ENCODE measurements around the gene KCNG2. TPM values are rescaled to one million over a fixed set of nuclear protein-coding genes. Genes with fewer than 3 reads are reported as not detected.

KCNG2 gene
- total and polyA plus RNA-seq, 9 of the 15 experiments (the other 6 are each of a cell fraction or from before 2014, with no cell fraction given): not detected

DNA sequence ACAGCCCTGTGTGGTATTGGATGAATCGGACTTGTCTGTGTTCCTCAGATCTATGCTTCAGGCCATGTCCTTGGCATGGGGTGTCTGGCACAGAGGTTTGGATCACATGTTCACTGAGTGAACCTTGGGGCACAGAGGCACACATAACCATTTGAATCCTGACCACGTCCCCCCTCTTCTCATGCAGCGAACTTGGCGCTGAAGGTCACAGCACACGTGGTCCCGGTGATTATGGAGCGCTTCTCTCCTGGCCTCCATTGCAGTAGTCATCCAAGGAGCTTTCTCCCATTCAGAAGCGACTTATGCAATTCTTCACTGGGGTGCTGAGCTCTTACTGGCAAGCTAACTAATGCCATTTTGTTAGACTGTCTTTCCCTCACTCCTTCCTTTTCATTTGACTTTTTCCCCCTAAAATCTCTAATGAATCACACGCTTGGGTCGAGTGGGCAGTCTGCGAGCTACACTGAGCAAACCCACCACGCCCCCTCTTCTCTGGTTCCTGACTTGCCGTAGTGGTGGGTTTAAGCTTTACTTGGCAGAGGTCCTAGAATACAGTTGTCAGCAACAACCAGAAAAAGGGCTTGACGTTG, 59.4 kb downstream of the KCNG2 start:
- Histone ChIP-seq H3K4me1 (replicated peaks in 1 of 2; ENCODE audit: control insufficient read depth in 2 of 2, insufficient read depth in 2 of 2, low read length in 2 of 2) (peaks cover 0 to 12% of the 10 kb centered on the region in 2 experiments; a peak in 2 of 5 replicates), H3K79me2 (ENCODE audit: control insufficient read depth, insufficient read depth, low read length) (no peaks in the 10 kb centered on the region), H3K9me1 (ENCODE audit: control insufficient read depth, insufficient read depth, low read length) (no peaks in the 10 kb centered on the region), H2AFZ (ENCODE audit: low read depth, low read length) (no peak overlapping the region), H3K9ac (ENCODE audit: insufficient read depth in 1 of 2, low read depth in 2 of 2, low read length in 2 of 2) (no peak overlapping the region), H3K36me3 (ENCODE audit: control insufficient read depth, insufficient read depth, low read length) (no peaks in the 10 kb centered on the region), H3K4me3 (no peak overlapping the region), H4K20me1 (replicated peaks; ENCODE audit: control insufficient read depth, insufficient read depth, low read length) (no peaks in the 10 kb centered on the region), H3K27ac (ENCODE audit: extremely low read depth, low read depth, low read length) (no peak overlapping the region), H3K4me2 (ENCODE audit: insufficient read depth, low read length) (no peak overlapping the region), H3K9me3 (replicated peaks; ENCODE audit: control insufficient read depth, insufficient read depth, low read depth, low read length) (no peaks in the 10 kb centered on the region; the same call in 1 of the 2 replicates), H3K27me3 (ENCODE audit: control insufficient read depth in 2 of 2, insufficient read depth in 2 of 2, low read length in 2 of 2) (peaks cover 18 to 35% of the 10 kb centered on the region in 2 experiments)
- intact Hi-C loops (cut with micrococcal nuclease) (no loop called here), in situ Hi-C loops (cut with MboI) (no loop called here)
- peak in 1 of 4 experiments; percentile 17 for DNase-seq (ENCODE audit: extremely low read depth in 1 of 4, low spot score in 3 of 4)
- no TSS peak for BruUV-seq (replicated peaks)
- ChIA-PET POLR2A (no interaction called here), CTCF (ENCODE audit: low intra/inter-chr PET ratio) (no interaction called here)
- 7% methylated on average over 13 of the region's 14 CpGs for WGBS (ENCODE audit: insufficient coverage, low coverage, missing lambda C conversion rate)
- no peak for FAIRE-seq
- ATAC-seq: 0 out of 3 replicates have a peak, but pooled peaks have one; percentile 37
- TF ChIP-seq, protein P1, sequence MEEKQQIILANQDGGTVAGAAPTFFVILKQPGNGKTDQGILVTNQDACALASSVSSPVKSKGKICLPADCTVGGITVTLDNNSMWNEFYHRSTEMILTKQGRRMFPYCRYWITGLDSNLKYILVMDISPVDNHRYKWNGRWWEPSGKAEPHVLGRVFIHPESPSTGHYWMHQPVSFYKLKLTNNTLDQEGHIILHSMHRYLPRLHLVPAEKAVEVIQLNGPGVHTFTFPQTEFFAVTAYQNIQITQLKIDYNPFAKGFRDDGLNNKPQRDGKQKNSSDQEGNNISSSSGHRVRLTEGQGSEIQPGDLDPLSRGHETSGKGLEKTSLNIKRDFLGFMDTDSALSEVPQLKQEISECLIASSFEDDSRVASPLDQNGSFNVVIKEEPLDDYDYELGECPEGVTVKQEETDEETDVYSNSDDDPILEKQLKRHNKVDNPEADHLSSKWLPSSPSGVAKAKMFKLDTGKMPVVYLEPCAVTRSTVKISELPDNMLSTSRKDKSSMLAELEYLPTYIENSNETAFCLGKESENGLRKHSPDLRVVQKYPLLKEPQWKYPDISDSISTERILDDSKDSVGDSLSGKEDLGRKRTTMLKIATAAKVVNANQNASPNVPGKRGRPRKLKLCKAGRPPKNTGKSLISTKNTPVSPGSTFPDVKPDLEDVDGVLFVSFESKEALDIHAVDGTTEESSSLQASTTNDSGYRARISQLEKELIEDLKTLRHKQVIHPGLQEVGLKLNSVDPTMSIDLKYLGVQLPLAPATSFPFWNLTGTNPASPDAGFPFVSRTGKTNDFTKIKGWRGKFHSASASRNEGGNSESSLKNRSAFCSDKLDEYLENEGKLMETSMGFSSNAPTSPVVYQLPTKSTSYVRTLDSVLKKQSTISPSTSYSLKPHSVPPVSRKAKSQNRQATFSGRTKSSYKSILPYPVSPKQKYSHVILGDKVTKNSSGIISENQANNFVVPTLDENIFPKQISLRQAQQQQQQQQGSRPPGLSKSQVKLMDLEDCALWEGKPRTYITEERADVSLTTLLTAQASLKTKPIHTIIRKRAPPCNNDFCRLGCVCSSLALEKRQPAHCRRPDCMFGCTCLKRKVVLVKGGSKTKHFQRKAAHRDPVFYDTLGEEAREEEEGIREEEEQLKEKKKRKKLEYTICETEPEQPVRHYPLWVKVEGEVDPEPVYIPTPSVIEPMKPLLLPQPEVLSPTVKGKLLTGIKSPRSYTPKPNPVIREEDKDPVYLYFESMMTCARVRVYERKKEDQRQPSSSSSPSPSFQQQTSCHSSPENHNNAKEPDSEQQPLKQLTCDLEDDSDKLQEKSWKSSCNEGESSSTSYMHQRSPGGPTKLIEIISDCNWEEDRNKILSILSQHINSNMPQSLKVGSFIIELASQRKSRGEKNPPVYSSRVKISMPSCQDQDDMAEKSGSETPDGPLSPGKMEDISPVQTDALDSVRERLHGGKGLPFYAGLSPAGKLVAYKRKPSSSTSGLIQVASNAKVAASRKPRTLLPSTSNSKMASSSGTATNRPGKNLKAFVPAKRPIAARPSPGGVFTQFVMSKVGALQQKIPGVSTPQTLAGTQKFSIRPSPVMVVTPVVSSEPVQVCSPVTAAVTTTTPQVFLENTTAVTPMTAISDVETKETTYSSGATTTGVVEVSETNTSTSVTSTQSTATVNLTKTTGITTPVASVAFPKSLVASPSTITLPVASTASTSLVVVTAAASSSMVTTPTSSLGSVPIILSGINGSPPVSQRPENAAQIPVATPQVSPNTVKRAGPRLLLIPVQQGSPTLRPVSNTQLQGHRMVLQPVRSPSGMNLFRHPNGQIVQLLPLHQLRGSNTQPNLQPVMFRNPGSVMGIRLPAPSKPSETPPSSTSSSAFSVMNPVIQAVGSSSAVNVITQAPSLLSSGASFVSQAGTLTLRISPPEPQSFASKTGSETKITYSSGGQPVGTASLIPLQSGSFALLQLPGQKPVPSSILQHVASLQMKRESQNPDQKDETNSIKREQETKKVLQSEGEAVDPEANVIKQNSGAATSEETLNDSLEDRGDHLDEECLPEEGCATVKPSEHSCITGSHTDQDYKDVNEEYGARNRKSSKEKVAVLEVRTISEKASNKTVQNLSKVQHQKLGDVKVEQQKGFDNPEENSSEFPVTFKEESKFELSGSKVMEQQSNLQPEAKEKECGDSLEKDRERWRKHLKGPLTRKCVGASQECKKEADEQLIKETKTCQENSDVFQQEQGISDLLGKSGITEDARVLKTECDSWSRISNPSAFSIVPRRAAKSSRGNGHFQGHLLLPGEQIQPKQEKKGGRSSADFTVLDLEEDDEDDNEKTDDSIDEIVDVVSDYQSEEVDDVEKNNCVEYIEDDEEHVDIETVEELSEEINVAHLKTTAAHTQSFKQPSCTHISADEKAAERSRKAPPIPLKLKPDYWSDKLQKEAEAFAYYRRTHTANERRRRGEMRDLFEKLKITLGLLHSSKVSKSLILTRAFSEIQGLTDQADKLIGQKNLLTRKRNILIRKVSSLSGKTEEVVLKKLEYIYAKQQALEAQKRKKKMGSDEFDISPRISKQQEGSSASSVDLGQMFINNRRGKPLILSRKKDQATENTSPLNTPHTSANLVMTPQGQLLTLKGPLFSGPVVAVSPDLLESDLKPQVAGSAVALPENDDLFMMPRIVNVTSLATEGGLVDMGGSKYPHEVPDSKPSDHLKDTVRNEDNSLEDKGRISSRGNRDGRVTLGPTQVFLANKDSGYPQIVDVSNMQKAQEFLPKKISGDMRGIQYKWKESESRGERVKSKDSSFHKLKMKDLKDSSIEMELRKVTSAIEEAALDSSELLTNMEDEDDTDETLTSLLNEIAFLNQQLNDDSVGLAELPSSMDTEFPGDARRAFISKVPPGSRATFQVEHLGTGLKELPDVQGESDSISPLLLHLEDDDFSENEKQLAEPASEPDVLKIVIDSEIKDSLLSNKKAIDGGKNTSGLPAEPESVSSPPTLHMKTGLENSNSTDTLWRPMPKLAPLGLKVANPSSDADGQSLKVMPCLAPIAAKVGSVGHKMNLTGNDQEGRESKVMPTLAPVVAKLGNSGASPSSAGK (IDR thresholded peaks at IDR 0.05): no peak

Data from K562 (cell line).